Measurements from ENCODE around the gene WWP2. TPM values are rescaled to one million over a fixed set of nuclear protein-coding genes. Genes with fewer than 3 reads are reported as not detected.
"Not testable (repeated sequence)": the region's sequence is repeated elsewhere in the genome, so short reads cannot be mapped to it uniquely, and the experiment has no call there.

Gene WWP2
- total RNA-seq, 1 donor from 2014 or later, result 59.0 TPM

- Mint-ChIP-seq H3K27ac (no peak overlapping the region), H3K4me3 (ENCODE audit: low read depth) (no peak overlapping the region), H3K27me3 (ENCODE audit: low read depth) (no peaks in the 10 kb centered on the region), H3K9me3 (no peaks in the 10 kb centered on the region), H3K36me3 (ENCODE audit: low read depth) (peaks cover 35% of the 10 kb centered on the region), H3K4me1 (ENCODE audit: low read depth) (no peaks in the 10 kb centered on the region)
- no peak for DNase-seq (ENCODE audit: low spot score)
- intact Hi-C loops (cut with micrococcal nuclease), result no loop called here
Measured at GRCh38 chr16:69787883-69788282, 25.8 kb downstream of the WWP2 start.

- H3K4me1 Mint-ChIP-seq (ENCODE audit: low read depth); intact Hi-C loops (cut with micrococcal nuclease); H3K27ac Mint-ChIP-seq; DNase-seq (ENCODE audit: low spot score); H3K9me3 Mint-ChIP-seq; H3K27me3 Mint-ChIP-seq (ENCODE audit: low read depth); H3K4me3 Mint-ChIP-seq (ENCODE audit: low read depth): not testable (repeated sequence)
- peaks cover 16% of the 10 kb centered on the region for H3K36me3 Mint-ChIP-seq (ENCODE audit: low read depth)
Measured at GRCh38 chr16:69791391-69791847, 29.3 kb downstream of the WWP2 start.

GRCh38 chr16:69793526-69793925 is 31.4 kb downstream of the WWP2 start:
- no peak overlapping the region for H3K4me3 Mint-ChIP-seq (ENCODE audit: low read depth)
- peaks cover 2% of the 10 kb centered on the region for H3K36me3 Mint-ChIP-seq (ENCODE audit: low read depth)
- intact Hi-C loops (cut with micrococcal nuclease), result no loop called here
- H3K27ac Mint-ChIP-seq, result no peak overlapping the region
- DNase-seq (ENCODE audit: low spot score), result no peak
- H3K4me1 Mint-ChIP-seq (ENCODE audit: low read depth), result peaks cover 3% of the 10 kb centered on the region
- no peaks in the 10 kb centered on the region for H3K9me3 Mint-ChIP-seq
- H3K27me3 Mint-ChIP-seq (ENCODE audit: low read depth), result no peaks in the 10 kb centered on the region

- intact Hi-C loops (cut with micrococcal nuclease), result no loop called here
- H3K9me3 Mint-ChIP-seq, result no peaks in the 10 kb centered on the region
Measured at GRCh38 chr16:69794486-69794885, 32.4 kb downstream of the WWP2 start.

GRCh38 chr16:69796285-69797118 is 34.4 kb downstream of the WWP2 start:
- H3K9me3 Mint-ChIP-seq, result no peaks in the 10 kb centered on the region
- no peaks in the 10 kb centered on the region for H3K27me3 Mint-ChIP-seq (ENCODE audit: low read depth)
- no peak overlapping the region for H3K4me3 Mint-ChIP-seq (ENCODE audit: low read depth)
- no peak for DNase-seq (ENCODE audit: low spot score)
- H3K27ac Mint-ChIP-seq, result no peak overlapping the region
- intact Hi-C loops (cut with micrococcal nuclease), result loop anchor here (1.0 kb wide), 1 partner anchor 134 kb away; no protein-coding TSS in a partner anchor
- H3K4me1 Mint-ChIP-seq (ENCODE audit: low read depth), result peaks cover 3% of the 10 kb centered on the region
- peaks cover 11% of the 10 kb centered on the region for H3K36me3 Mint-ChIP-seq (ENCODE audit: low read depth)

More at GRCh38 chr16:69794486-69794885, 32.4 kb downstream of the WWP2 start:
- peaks cover 3% of the 10 kb centered on the region for H3K4me1 Mint-ChIP-seq (ENCODE audit: low read depth)
- DNase-seq (ENCODE audit: low spot score), result no peak
- no peak overlapping the region for H3K4me3 Mint-ChIP-seq (ENCODE audit: low read depth)
- peaks cover 7% of the 10 kb centered on the region for H3K36me3 Mint-ChIP-seq (ENCODE audit: low read depth)
- H3K27me3 Mint-ChIP-seq (ENCODE audit: low read depth), result no peaks in the 10 kb centered on the region
- no peak overlapping the region for H3K27ac Mint-ChIP-seq

- Mint-ChIP-seq H3K27ac (no peak overlapping the region), H3K36me3 (ENCODE audit: low read depth) (peaks cover 18% of the 10 kb centered on the region), H3K9me3 (no peaks in the 10 kb centered on the region), H3K27me3 (ENCODE audit: low read depth) (no peaks in the 10 kb centered on the region), H3K4me3 (ENCODE audit: low read depth) (no peak overlapping the region), H3K4me1 (ENCODE audit: low read depth) (peaks cover 3% of the 10 kb centered on the region)
- intact Hi-C loops (cut with micrococcal nuclease), result no loop called here
- no peak for DNase-seq (ENCODE audit: low spot score)
Measured at GRCh38 chr16:69798466-69798865, 36.3 kb downstream of the WWP2 start.

GRCh38 chr16:69799611-69800031 is 37.5 kb downstream of the WWP2 start:
- H3K9me3 Mint-ChIP-seq, result no peaks in the 10 kb centered on the region
- intact Hi-C loops (cut with micrococcal nuclease), result no loop called here

GRCh38 chr16:69804297-69804696 is 42.2 kb downstream of the WWP2 start:
- intact Hi-C loops (cut with micrococcal nuclease), result no loop called here
- no peak for DNase-seq (ENCODE audit: low spot score)
- H3K36me3 Mint-ChIP-seq (ENCODE audit: low read depth), result peaks cover 22% of the 10 kb centered on the region
- H3K4me1 Mint-ChIP-seq (ENCODE audit: low read depth), result no peaks in the 10 kb centered on the region
- no peak overlapping the region for H3K4me3 Mint-ChIP-seq (ENCODE audit: low read depth)
- H3K9me3 Mint-ChIP-seq, result no peaks in the 10 kb centered on the region
- no peaks in the 10 kb centered on the region for H3K27me3 Mint-ChIP-seq (ENCODE audit: low read depth)
- H3K27ac Mint-ChIP-seq, result no peak overlapping the region

More at GRCh38 chr16:69799611-69800031, 37.5 kb downstream of the WWP2 start:
- Mint-ChIP-seq H3K27me3 (ENCODE audit: low read depth) (no peaks in the 10 kb centered on the region), H3K36me3 (ENCODE audit: low read depth) (peaks cover 18% of the 10 kb centered on the region), H3K4me1 (ENCODE audit: low read depth) (peaks cover 3% of the 10 kb centered on the region), H3K27ac (no peak overlapping the region), H3K4me3 (ENCODE audit: low read depth) (no peak overlapping the region)
- DNase-seq (ENCODE audit: low spot score), result no peak

GRCh38 chr16:69806776-69807175 is 44.6 kb downstream of the WWP2 start:
- intact Hi-C loops (cut with micrococcal nuclease); DNase-seq (ENCODE audit: low spot score); H3K4me3 Mint-ChIP-seq (ENCODE audit: low read depth); H3K4me1 Mint-ChIP-seq (ENCODE audit: low read depth); H3K9me3 Mint-ChIP-seq; H3K27me3 Mint-ChIP-seq (ENCODE audit: low read depth); H3K27ac Mint-ChIP-seq: not testable (repeated sequence)
- H3K36me3 Mint-ChIP-seq (ENCODE audit: low read depth), result peaks cover 21% of the 10 kb centered on the region

GRCh38 chr16:69812688-69813014 is 50.5 kb downstream of the WWP2 start:
- Mint-ChIP-seq H3K27me3 (ENCODE audit: low read depth) (no peaks in the 10 kb centered on the region), H3K4me1 (ENCODE audit: low read depth) (no peaks in the 10 kb centered on the region), H3K27ac (no peak overlapping the region), H3K9me3 (no peaks in the 10 kb centered on the region), H3K4me3 (ENCODE audit: low read depth) (no peak overlapping the region), H3K36me3 (ENCODE audit: low read depth) (peaks cover 27% of the 10 kb centered on the region)
- DNase-seq (ENCODE audit: low spot score), result no peak
- intact Hi-C loops (cut with micrococcal nuclease), result no loop called here

- H3K36me3 Mint-ChIP-seq (ENCODE audit: low read depth), result peaks cover 33% of the 10 kb centered on the region
- no peaks in the 10 kb centered on the region for H3K27me3 Mint-ChIP-seq (ENCODE audit: low read depth)
- H3K4me1 Mint-ChIP-seq (ENCODE audit: low read depth), result no peaks in the 10 kb centered on the region
- intact Hi-C loops (cut with micrococcal nuclease), result no loop called here
- H3K27ac Mint-ChIP-seq, result no peak overlapping the region
- peaks cover 5% of the 10 kb centered on the region for H3K9me3 Mint-ChIP-seq
- DNase-seq (ENCODE audit: low spot score), result no peak
- H3K4me3 Mint-ChIP-seq (ENCODE audit: low read depth), result no peak overlapping the region
Measured at GRCh38 chr16:69814078-69814477, 51.9 kb downstream of the WWP2 start.

- H3K4me1 Mint-ChIP-seq (ENCODE audit: low read depth), result no peaks in the 10 kb centered on the region
- peak overlapping the region; percentile 35 for H3K27ac Mint-ChIP-seq
- no peak overlapping the region for H3K4me3 Mint-ChIP-seq (ENCODE audit: low read depth)
- H3K9me3 Mint-ChIP-seq, result peaks cover 5% of the 10 kb centered on the region
- DNase-seq (ENCODE audit: low spot score), result no peak
- peaks cover 36% of the 10 kb centered on the region for H3K36me3 Mint-ChIP-seq (ENCODE audit: low read depth)
- H3K27me3 Mint-ChIP-seq (ENCODE audit: low read depth), result no peaks in the 10 kb centered on the region
- intact Hi-C loops (cut with micrococcal nuclease), result no loop called here
Measured at GRCh38 chr16:69814561-69814960, 52.4 kb downstream of the WWP2 start.

- H3K4me3 Mint-ChIP-seq (ENCODE audit: low read depth); H3K4me1 Mint-ChIP-seq (ENCODE audit: low read depth); H3K9me3 Mint-ChIP-seq; intact Hi-C loops (cut with micrococcal nuclease); H3K27me3 Mint-ChIP-seq (ENCODE audit: low read depth); H3K27ac Mint-ChIP-seq; DNase-seq (ENCODE audit: low spot score): not testable (repeated sequence)
- H3K36me3 Mint-ChIP-seq (ENCODE audit: low read depth), result peaks cover 32% of the 10 kb centered on the region
Measured at GRCh38 chr16:69815216-69815883, 53.2 kb downstream of the WWP2 start.
